GM23338 (cell line): ENCODE measurements around the gene DHX32.
"Not testable (repeated sequence)": the region's sequence is repeated elsewhere in the genome, so short reads cannot be mapped to it uniquely, and the experiment has no call there.

Experiments
- CREB1 ChIP-seq: fragments of 250-450 bp; sonication (Bioruptor Pico); IDR thresholded peaks from 2 replicates; pipeline ENCODE4 v1.5.0; 2020; ENCODE audit warnings: low read depth, mild to moderate bottlenecking, moderate library complexity
- JUNB ChIP-seq: IDR thresholded peaks from one replicate; pipeline ENCODE4 v1.6.1; 2016; ENCODE audit warnings: antibody characterized with exemption; ENCODE audit not compliant: unreplicated experiment
- POLR2AphosphoS5 ChIP-seq: IDR thresholded peaks from 2 replicates; pipeline ENCODE4 v1.6.1; 2016; ENCODE audit warnings: antibody characterized with exemption, low read depth
- TF ChIP-seq, protein P1 (sequence below), 2 experiments: fragments of 200-600 bp in 1 of 2; sonication (generic) in 1 of 2; conservative IDR thresholded peaks; 2 replicates each; pipeline versions ENCODE4 v1.5.1 to v1.6.1; 2016 to 2017; ENCODE audit warnings: antibody characterized with exemption in 2 of 2, low read depth in 2 of 2, mild to moderate bottlenecking in 2 of 2, moderate library complexity in 1 of 2

DNA sequence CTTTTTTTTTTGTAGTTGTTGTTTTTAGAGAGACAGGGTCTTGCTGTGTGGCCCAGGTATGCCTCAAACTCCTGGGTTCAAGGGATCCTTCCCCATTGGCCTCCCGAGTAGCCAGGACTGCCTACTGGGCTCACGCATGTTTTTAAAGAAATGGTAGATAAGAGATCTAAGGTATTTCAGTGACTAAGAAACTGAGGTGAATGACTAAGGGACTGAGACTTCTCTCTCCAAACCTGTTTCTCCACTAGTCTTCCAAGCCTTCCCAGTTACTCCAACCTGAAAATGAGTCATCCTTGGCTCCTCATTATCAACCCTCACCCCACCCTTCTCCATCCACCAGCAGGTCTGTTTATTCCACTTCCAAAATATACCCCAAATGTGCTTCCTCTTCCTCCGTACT, 19.9 kb upstream of the DHX32 start:
- TF ChIP-seq, protein P1, sequence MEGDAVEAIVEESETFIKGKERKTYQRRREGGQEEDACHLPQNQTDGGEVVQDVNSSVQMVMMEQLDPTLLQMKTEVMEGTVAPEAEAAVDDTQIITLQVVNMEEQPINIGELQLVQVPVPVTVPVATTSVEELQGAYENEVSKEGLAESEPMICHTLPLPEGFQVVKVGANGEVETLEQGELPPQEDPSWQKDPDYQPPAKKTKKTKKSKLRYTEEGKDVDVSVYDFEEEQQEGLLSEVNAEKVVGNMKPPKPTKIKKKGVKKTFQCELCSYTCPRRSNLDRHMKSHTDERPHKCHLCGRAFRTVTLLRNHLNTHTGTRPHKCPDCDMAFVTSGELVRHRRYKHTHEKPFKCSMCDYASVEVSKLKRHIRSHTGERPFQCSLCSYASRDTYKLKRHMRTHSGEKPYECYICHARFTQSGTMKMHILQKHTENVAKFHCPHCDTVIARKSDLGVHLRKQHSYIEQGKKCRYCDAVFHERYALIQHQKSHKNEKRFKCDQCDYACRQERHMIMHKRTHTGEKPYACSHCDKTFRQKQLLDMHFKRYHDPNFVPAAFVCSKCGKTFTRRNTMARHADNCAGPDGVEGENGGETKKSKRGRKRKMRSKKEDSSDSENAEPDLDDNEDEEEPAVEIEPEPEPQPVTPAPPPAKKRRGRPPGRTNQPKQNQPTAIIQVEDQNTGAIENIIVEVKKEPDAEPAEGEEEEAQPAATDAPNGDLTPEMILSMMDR (conservative IDR thresholded peaks at IDR 0.05; ENCODE audit: low read depth in 2 of 2), result not testable (repeated sequence)
- not testable (repeated sequence) for TF ChIP-seq JUNB; CREB1 (CRISPR knock-in tag); POLR2AphosphoS5
